GM11168 (cell line): ENCODE results near the gene TNRC6B.

Experiments used
- in situ Hi-C: fragments of 300-500 bp; cut with MboI; formaldehyde crosslinking; loops from one replicate; pipeline ENCODE4 v1.12.0; 2022; ENCODE audit warnings: low sequenced_read_pairs; ENCODE audit not compliant: unreplicated experiment

Gene TNRC6B

GRCh38 chr22:40320687-40321086, 143.0 kb downstream of the TNRC6B start:
- in situ Hi-C loops, result no loop called here

GRCh38 chr22:40322021-40322420, 144.3 kb downstream of the TNRC6B start:
- in situ Hi-C loops, result no loop called here

- in situ Hi-C loops, result no loop called here
Observed at GRCh38 chr22:40322818-40323447, 145.2 kb downstream of the TNRC6B start.

GRCh38 chr22:40323681-40324171, 146.0 kb downstream of the TNRC6B start:
- in situ Hi-C loops, result no loop called here

- in situ Hi-C loops, result no loop called here
Observed at GRCh38 chr22:40324468-40325305, 147.0 kb downstream of the TNRC6B start.

- in situ Hi-C loops, result no loop called here
Observed at GRCh38 chr22:40325315-40325714, 147.6 kb downstream of the TNRC6B start.

- in situ Hi-C loops, result no loop called here
Observed at GRCh38 chr22:40326905-40327735, 149.4 kb downstream of the TNRC6B start.

- in situ Hi-C loops, result no loop called here
Observed at GRCh38 chr22:40328546-40329456, 151.1 kb downstream of the TNRC6B start.

- in situ Hi-C loops, result no loop called here
Observed at GRCh38 chr22:40329466-40329865, 151.7 kb downstream of the TNRC6B start.

GRCh38 chr22:40330086-40330485, 152.4 kb downstream of the TNRC6B start:
- in situ Hi-C loops, result no loop called here

- in situ Hi-C loops, result no loop called here
Observed at GRCh38 chr22:40330615-40331014, 152.9 kb downstream of the TNRC6B start.

- in situ Hi-C loops, result no loop called here
Observed at GRCh38 chr22:40331706-40332105, 154.0 kb downstream of the TNRC6B start.

GRCh38 chr22:40332319-40332781, 154.6 kb downstream of the TNRC6B start:
- in situ Hi-C loops, result no loop called here

GRCh38 chr22:40334060-40334459, 156.3 kb downstream of the TNRC6B start:
- in situ Hi-C loops, result no loop called here

GRCh38 chr22:40334899-40335298, 157.2 kb downstream of the TNRC6B start:
- in situ Hi-C loops, result no loop called here

- in situ Hi-C loops, result no loop called here
Observed at GRCh38 chr22:40335358-40335757, 157.6 kb downstream of the TNRC6B start.

- in situ Hi-C loops, result no loop called here
Observed at GRCh38 chr22:40340044-40340443, 162.3 kb downstream of the TNRC6B start.

- in situ Hi-C loops, result no loop called here
Observed at GRCh38 chr22:40341604-40342003, 163.9 kb downstream of the TNRC6B start.

GRCh38 chr22:40342521-40342920, 164.8 kb downstream of the TNRC6B start:
- in situ Hi-C loops, result no loop called here

GRCh38 chr22:40345271-40345670, 167.5 kb downstream of the TNRC6B start:
- in situ Hi-C loops, result no loop called here
